GM19099 (cell line): ENCODE measurements around the gene MITD1.

Experiments
- POLR2A ChIP-seq: IDR thresholded peaks from 3 replicates; pipeline ENCODE4 v1.6.1; 2011; ENCODE audit warnings: low read depth; ENCODE audit not compliant: insufficient read length; ENCODE audit errors: extremely low read depth

Gene MITD1

DNA sequence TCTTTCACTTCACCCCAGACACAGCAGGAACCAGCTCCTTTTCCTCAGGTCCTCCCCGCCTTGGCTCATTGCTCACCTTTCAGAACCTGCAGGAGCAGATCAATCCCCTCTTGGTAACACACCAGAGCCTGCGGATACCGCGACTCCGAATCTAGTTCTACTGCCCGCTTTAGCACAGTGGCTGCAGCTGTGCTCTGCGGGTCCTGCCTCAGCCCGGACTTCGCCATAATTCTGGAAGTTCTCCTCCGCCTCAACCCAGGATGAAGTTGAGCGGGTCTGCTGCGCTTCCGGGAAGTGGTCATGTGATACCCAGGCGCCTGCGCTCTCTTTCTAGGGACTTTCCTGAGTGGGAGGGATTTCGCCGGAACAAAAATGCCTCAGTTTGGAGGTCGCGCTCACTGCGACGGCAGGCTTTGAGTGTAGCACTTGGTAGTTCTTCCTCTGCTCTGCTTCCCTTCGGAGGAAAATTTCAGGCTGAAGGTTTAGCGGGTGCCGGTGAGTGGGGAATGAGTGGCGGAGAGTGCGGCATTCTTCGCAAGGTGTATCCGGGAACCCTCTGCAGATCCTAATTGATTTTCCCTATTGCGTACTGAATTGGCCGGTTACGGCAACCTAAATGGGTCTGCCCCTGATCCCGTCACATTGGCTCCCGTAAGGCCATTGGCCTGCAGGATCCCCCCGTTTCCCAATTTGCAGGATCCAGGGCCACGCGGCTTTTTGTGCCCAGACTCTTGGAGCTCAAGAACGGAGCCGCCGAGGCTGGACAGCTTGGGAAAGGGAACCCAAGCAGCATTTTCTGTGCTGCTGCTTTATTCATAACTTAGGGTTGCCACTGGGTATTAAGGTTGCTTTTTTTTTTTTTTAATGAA is at the start of gene MITD1, which contains the start of gene MRPL30:
TSS of gene MITD1 (minus strand) at position 304 of the 869 bp plus-strand sequence. CDS start at position 227, 77 bp downstream.
TSS of gene MRPL30 (plus strand) at position 430 of the 869 bp plus-strand sequence. CDS start 5,020 bp downstream, outside the sequence.
- peak; percentile 91 for TF ChIP-seq POLR2A

DNA sequence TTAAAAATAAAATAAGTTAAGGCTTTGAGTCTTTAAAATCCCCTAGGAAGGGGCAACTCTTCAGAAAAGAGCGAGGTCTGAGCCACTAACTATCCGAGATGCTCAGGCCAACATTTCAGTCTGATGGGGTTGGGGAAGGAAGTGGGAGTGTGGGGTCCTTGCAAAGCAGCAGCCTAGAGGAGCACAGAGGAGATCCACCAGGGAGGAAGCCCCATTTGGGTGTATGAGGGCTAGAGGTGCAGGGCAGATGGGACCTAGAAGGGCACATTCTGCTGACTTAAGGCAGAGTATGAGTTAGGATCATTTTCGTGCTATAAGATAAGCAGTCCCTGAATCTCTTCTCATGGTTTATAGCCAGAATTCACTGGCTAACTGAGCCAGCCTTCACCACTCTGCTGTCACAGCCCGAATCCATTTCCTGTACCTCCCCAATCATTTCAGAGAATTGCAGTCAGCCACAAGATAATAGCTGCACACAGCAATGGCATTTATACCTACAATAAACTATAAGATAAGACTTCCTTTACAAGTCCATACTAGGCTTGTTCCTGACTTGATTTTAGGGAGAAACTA is 37.2 kb upstream of the MITD1 start:
- TF ChIP-seq POLR2A: no peak

DNA sequence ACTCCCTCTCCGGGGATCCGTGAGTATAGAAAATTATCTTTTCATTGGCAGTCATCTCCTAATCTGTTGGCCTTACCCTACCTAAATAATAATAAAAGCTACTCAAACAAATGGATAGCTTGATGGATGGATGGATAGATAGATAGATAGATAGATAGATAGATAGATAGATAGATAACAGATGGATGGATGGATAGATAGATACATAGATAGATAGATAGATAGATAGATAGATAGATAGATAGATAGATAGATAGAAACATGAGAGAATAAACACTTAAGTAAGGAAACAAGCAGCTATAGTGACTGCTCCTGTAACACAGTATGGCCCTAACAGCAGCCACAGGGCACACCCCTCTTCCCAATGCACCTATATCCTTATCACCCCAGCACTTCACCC is 35.2 kb upstream of the MITD1 start:
- TF ChIP-seq POLR2A: no peak

DNA sequence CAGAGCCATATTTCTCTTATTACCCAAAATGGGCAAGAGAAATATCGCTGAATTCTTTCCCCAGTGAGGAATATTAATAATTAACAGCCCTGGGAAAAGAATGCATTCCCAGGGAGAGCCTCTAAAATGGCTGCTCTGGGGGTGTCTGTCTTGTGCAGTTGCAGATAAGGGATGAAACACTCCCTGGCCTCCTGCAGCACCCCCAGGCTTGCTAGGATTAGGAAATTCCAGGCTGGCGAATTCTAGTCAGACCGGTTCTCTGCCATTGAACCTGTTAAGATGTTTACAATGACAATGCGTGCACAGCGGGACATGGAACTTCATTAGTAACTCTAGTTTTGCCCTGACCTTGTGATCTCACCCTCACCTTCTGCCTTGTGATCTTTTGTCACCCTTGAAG is 24.6 kb upstream of the MITD1 start:
- TF ChIP-seq POLR2A: no peak

DNA sequence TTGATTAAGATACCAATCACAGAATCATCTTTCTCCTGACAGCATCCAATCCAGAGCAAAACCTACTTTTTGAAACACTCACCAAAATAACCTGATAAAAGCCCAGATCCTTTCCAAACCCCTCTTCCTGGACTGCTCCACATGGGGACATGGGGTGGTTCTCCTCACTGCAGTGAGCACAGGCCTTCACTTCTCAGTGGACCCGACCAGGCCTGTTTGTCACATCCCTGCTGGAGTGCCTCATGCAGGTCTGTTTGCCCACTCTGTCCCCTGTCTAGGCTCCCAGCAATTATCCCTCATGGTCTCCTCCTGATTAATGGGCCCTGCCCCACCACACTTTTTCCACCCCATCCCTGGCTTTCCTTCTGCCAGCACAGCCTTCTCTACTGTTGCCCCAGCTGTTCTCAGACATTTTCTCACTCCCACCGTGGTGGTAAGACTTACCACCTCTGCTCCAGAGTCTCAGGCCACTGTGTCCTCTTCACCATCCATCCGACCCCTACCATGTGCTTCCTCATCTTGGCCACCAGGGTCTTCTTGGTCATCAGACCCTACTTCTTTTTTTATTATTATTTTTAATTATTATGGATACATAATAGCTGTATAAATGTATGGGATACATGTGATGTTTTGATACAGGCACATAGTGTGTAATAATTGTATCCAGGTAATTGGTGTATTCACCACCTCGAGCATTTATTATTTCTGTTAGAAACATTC is 21.3 kb upstream of the MITD1 start:
- no peak for TF ChIP-seq POLR2A

DNA sequence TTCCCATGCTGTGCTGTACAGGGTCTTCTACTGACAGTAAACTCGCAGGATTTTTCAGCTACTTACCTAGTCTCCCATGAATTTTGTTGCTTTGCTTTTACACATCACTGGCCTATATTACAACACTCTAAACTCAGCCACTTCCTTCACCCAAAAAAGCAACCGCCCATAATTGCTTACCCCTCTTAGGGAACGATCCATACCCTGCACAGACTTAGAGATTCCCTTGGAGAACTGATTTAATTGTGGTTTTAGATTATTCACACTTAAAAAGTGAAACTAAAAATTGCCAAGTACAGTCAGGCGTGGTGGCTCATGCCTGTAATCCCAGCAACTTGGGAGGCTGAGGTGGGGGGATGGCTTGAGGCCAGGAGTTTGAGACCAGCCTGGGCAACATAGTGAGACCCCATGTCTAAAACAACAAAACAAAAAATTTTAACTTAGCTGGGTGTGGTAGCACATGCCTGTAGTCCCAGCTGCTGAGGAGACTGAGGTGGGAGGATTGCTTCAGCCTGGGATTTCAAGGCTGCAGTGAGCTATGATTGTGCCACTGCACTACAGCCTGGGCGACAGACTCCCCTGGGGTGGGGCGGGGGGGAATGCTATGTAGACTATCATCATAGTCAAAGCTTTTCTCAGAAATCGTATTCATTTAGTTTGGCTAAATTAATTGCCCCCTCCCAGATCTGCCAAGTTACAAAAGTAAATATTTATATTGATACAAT is 19.4 kb upstream of the MITD1 start:
- no peak for TF ChIP-seq POLR2A

DNA sequence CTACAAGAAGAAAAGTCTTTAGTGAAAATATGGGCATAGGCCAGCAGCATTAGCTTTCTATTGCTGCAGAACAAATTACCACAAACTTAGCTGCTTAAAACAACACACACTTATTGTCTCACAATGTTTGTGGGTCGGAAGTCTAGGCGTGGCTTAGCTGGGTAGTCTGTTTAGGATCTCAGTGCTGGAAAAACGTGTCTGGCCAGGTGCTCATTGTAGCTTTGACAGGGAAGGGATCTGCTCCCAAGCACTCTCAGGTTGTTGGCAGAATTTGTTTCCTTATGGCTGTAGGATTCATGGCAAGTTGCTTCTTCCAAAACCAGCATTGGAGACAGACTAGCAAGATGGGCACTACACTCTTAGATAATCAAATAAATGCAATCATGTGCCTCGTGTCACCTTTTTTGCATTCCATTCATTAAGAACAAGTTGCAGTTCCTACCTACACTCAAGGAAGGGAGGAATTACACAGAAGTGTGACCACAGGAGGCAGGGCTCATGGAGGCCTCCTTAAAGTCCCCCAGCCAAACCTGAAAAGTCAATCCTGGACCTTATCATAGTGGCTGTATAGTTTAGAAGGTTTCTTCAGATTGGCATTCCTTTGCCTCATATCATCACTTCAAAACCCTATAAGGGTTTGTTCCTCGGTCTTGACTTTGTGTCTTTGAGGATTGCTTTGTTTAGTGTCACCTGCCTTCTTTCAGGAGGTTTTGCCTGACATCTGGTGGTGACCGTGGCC is 17.4 kb upstream of the MITD1 start:
- TF ChIP-seq POLR2A: no peak

DNA sequence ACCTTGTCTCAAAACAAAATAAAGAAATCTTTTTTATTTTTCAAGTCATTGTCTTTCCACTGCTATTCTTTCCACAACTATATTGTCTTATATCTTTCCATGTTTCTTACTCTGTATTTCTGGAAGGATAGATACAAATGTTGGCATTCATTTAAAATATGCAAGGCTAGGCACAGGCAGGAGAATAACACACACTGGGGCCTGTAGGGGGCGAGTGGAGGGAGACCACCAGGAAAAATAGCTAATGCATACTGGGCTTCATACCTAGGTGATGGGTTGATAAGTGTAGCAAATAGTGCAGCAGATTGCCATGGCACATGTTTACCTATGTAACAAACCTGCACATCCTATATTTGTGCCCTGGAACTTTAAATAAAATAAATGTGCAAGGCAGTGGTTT is 9.7 kb upstream of the MITD1 start:
- no peak for TF ChIP-seq POLR2A

DNA sequence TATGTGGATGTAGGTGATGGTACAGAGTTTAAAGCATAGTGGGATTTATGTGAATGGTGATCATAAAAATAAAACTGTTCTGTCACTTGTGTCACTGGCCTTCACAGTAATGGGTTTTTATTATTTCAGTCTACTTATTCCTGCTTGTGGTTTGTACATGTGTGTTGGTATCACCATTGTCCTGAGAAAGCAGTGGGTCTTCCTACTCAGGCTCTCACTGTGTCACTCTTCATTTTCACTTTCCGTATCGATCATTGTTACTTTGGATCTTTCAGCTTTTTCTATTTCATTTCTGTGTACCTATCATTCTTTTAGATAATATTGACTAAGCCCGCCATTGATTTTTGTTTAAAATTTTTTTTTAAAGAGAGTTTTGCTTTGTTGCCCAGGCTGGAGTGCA is 7.5 kb upstream of the MITD1 start:
- no peak for TF ChIP-seq POLR2A

DNA sequence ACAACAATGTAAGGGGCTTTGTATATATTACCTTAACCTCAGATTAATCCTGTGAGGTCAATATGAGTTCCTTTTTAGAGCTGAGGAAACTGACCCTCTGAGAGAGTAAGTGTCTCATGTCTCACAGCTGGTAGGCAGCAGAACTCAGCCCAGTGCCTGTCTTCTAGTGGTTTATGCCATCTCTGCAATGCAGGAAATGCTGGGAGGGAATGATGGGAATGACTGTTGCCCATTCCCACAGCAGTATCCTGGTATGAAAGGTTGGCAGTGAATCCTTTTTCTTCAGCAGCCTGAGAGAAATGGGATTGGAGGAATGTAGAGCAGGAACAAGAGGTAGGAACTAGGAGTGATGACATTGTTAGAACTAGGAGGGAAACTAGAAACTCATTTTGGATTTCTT is 6.2 kb upstream of the MITD1 start:
- TF ChIP-seq POLR2A: no peak

DNA sequence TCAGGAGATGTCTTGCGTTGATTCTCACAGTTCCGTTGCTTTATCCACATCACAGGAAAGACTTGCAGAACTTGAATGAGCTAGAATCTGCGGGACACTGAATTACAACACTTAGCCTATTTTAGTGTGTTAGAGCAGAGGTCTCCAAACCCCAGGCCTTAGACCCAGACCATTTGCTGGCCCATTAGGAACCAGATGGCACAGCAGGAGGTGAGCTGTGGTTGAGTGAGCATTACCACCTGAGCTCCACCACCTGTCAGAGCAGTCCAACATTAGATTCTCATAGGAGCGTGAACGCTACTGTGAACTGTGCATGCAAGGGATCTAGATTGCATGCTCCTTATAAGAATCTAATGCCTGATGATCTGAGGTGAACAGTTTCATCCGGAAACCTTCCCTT is 4.0 kb upstream of the MITD1 start:
- no peak for TF ChIP-seq POLR2A

DNA sequence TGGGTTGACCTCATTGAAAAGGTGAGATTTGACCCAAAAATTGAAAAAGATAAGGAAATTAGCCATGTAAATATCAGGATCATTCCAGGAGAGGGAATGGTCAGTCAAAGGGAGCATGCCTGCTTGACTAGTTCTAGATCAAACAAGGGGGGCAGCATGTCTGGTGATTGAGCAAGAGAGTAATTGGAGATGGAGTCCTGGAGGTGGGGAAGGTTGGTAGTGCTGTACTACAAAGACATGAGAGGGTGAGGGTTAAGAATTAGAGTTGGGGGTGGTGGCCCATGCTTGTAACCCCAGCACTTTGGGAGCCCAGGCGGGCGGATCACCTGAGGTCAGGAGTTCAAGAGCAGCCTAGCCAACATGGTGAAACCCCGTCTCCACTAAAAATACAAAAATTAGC is 2.2 kb upstream of the MITD1 start:
- TF ChIP-seq POLR2A: no peak

DNA sequence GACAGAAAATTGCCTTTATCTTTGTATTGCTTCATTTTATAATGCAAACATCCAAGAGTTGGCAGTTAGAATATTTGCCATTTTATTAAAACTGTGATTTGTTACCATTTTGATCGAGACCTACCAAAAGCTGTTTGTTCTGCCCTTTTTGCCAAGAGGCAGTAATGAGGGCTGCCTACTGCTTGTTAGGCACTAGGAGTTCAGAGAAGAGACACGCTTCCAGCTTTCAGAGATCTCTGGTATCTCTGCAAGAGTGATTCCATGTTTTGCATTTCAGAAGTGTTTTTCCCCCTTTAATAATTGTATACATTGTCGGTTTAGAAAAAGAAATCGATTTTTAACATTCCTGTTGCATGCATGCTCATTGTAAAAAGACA is 754 bp upstream of the MITD1 start:
- TF ChIP-seq POLR2A: no peak

DNA sequence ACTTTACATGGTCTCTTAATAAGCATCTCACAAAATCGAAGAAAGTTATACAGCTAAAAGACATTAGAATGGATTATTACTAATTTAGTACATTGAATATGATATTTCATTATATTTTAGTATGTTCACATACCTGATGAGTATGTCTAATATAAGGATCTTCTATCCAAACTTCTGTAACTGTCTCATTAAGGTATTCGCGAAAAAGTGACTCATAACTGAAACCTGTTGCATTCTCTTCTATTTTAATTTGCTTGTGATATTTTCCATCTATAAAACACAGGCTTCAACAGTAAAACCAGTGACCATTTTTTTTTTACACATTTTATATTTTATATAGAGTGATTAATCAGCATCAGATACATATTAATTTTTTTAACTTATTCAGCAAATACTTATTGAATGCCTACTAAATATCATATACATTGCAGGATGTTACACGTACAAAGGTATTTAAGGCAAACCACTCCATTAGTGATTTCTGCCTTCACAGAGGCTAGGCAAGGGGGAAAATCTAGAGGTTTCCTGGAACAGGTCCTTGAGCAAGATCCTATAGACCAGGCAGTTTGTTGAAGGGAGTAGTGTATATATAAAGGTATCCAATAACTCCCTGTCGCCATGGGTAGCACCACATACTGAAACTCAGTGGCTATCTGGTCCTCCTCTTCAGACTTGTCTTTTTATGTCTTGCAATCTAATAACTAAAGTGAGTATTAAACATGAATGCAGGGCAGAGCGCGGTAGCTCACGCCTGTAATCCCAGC is 9.3 kb downstream of the MITD1 start:
- TF ChIP-seq POLR2A: no peak

DNA sequence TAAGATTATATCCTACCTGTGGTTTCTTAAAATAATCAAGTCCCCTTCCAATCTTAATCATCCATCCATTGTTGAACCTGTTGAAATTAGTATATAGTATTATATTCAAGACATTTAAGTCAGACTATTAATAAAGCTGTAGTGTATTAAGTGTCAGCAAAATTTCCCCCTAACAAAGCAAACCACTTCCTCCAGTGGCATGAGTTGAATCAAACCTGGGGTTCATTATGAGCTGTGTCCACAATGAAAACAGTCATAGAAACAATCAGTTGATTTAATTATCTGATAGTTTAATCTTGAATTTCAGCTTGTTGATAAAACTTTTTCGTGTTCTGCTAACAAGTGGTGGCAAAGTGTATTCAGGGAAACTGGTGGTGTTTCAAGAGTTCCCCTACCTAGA is 11.3 kb downstream of the MITD1 start:
- no peak for TF ChIP-seq POLR2A
